ENCODE data around the gene KCNK4. TPM values are rescaled to one million over a fixed set of nuclear protein-coding genes. Genes with fewer than 3 reads are reported as not detected.

KCNK4 gene
- polyA plus RNA-seq, 1 donor (not counting 4 experiments of a cell fraction or from before 2014, with no cell fraction given): not detected

- DNase-seq (ENCODE audit: low read depth, low spot score) (no peak), FAIRE-seq (no peak)
- H2AFZ ChIP-seq (ENCODE audit: control insufficient read depth, low read length): peak within 1 kb of the TSS; percentile 71
- no peaks in the 10 kb centered on the region for H3K27me3 ChIP-seq (ENCODE audit: control insufficient read depth, extremely low read depth, insufficient read depth, low read length)
- dilution Hi-C loops (cut with MboI; ENCODE audit: extremely low pct_ligation_motif_present, low sequenced_read_pairs): no loop called here
- H3K27ac ChIP-seq (ENCODE audit: control insufficient read depth, insufficient read depth, low read length): peak within 1 kb of the TSS; percentile 61
- peaks cover 22% of the 10 kb centered on the region for H3K4me1 ChIP-seq (ENCODE audit: control insufficient read depth, extremely low read depth, insufficient read depth, low read length)
- H3K4me3 ChIP-seq (ENCODE audit: control insufficient read depth in 2 of 3, extremely low read depth in 1 of 3, insufficient read depth in 2 of 3, low read depth in 1 of 3, low read length in 3 of 3): peak within 1 kb of the TSS; percentile 77 to 96 (median 96)
- no peak for TF ChIP-seq EZH2 (IDR thresholded peaks at IDR 0.05; ENCODE audit: low read length)
- TF ChIP-seq, protein P1, sequence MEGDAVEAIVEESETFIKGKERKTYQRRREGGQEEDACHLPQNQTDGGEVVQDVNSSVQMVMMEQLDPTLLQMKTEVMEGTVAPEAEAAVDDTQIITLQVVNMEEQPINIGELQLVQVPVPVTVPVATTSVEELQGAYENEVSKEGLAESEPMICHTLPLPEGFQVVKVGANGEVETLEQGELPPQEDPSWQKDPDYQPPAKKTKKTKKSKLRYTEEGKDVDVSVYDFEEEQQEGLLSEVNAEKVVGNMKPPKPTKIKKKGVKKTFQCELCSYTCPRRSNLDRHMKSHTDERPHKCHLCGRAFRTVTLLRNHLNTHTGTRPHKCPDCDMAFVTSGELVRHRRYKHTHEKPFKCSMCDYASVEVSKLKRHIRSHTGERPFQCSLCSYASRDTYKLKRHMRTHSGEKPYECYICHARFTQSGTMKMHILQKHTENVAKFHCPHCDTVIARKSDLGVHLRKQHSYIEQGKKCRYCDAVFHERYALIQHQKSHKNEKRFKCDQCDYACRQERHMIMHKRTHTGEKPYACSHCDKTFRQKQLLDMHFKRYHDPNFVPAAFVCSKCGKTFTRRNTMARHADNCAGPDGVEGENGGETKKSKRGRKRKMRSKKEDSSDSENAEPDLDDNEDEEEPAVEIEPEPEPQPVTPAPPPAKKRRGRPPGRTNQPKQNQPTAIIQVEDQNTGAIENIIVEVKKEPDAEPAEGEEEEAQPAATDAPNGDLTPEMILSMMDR (optimal IDR thresholded peaks at IDR 0.05 in 1 of 3, IDR thresholded peaks at IDR 0.05 in 1 of 3, conservative IDR thresholded peaks at IDR 0.05 in 1 of 3; ENCODE audit: extremely low read depth in 1 of 3, insufficient read depth in 2 of 3, low read length in 3 of 3): peak in 2 of 3 experiments; percentile 42 to 62
- H3K79me2 ChIP-seq (ENCODE audit: control insufficient read depth, insufficient read depth, low read length): peaks cover 36% of the 10 kb centered on the region
- peak within 1 kb of the TSS; percentile 87 for H3K4me2 ChIP-seq (ENCODE audit: control insufficient read depth, extremely low read depth, insufficient read depth, low read depth, low read length)
- H4K20me1 ChIP-seq (ENCODE audit: control insufficient read depth, extremely low read depth, insufficient read depth, low read length): peaks cover 8% of the 10 kb centered on the region
- peak within 1 kb of the TSS; percentile 90 for H3K9ac ChIP-seq (ENCODE audit: control insufficient read depth, extremely low read depth, insufficient read depth, low read length)
- peaks cover 14 to 24% of the 10 kb centered on the region in 2 experiments for H3K36me3 ChIP-seq (ENCODE audit: control insufficient read depth in 2 of 2, extremely low read depth in 1 of 2, insufficient read depth in 2 of 2, low read length in 2 of 2)
- H3K9me1 ChIP-seq (ENCODE audit: control insufficient read depth, extremely low read depth, insufficient read depth, low read length): no peaks in the 10 kb centered on the region
- no peaks in the 10 kb centered on the region for H3K9me3 ChIP-seq (ENCODE audit: control insufficient read depth, low read depth, low read length)
Observed at GRCh38 chr11:64251016-64251752, 39.9 kb upstream of the KCNK4 start, which contains the start of gene PLCB3. TSS of gene PLCB3 (plus strand) at chr11:64251530. CDS start at chr11:64251650, 120 bp downstream.

- no peak for FAIRE-seq
- Histone ChIP-seq H3K27ac (ENCODE audit: control insufficient read depth, insufficient read depth, low read length) (peak overlapping the region; percentile 61), H3K4me3 (ENCODE audit: control insufficient read depth in 2 of 3, extremely low read depth in 1 of 3, insufficient read depth in 2 of 3, low read depth in 1 of 3, low read length in 3 of 3) (peak overlapping the region; percentile 77 to 96 (median 96)), H3K9me1 (ENCODE audit: control insufficient read depth, extremely low read depth, insufficient read depth, low read length) (no peaks in the 10 kb centered on the region), H3K36me3 (ENCODE audit: control insufficient read depth in 2 of 2, extremely low read depth in 1 of 2, insufficient read depth in 2 of 2, low read length in 2 of 2) (peaks cover 18 to 28% of the 10 kb centered on the region in 2 experiments), H2AFZ (ENCODE audit: control insufficient read depth, low read length) (no peak overlapping the region), H4K20me1 (ENCODE audit: control insufficient read depth, extremely low read depth, insufficient read depth, low read length) (peaks cover 8% of the 10 kb centered on the region), H3K4me2 (ENCODE audit: control insufficient read depth, extremely low read depth, insufficient read depth, low read depth, low read length) (peak overlapping the region; percentile 87), H3K9ac (ENCODE audit: control insufficient read depth, extremely low read depth, insufficient read depth, low read length) (peak overlapping the region; percentile 90), H3K27me3 (ENCODE audit: control insufficient read depth, extremely low read depth, insufficient read depth, low read length) (no peaks in the 10 kb centered on the region), H3K9me3 (ENCODE audit: control insufficient read depth, low read depth, low read length) (no peaks in the 10 kb centered on the region), H3K4me1 (ENCODE audit: control insufficient read depth, extremely low read depth, insufficient read depth, low read length) (peaks cover 27% of the 10 kb centered on the region), H3K79me2 (ENCODE audit: control insufficient read depth, insufficient read depth, low read length) (peaks cover 37% of the 10 kb centered on the region)
- dilution Hi-C loops (cut with MboI; ENCODE audit: extremely low pct_ligation_motif_present, low sequenced_read_pairs): no loop called here
- TF ChIP-seq, protein P1 (optimal IDR thresholded peaks at IDR 0.05 in 1 of 3, IDR thresholded peaks at IDR 0.05 in 1 of 3, conservative IDR thresholded peaks at IDR 0.05 in 1 of 3; ENCODE audit: extremely low read depth in 1 of 3, insufficient read depth in 2 of 3, low read length in 3 of 3): no peak
- TF ChIP-seq EZH2 (IDR thresholded peaks at IDR 0.05; ENCODE audit: low read length): no peak
- DNase-seq (ENCODE audit: low read depth, low spot score): no peak
Observed at GRCh38 chr11:64251753-64252002, 39.4 kb upstream of the KCNK4 start.
